NCI-H1417 (cell line): ENCODE results near the gene DNAJC10.

ENCODE experiments used
- DNase-seq, 3 experiments: peaks; one replicate each; lab custom pipeline; 2025; lab: John Stamatoyannopoulos, UW

The DNAJC10 gene

GRCh38 chr2:182792441-182792840 is 76.4 kb downstream of the DNAJC10 start:
- DNase-seq = no peak

- no peak for DNase-seq
Observed at GRCh38 chr2:182798736-182799135, 82.7 kb downstream of the DNAJC10 start.

- DNase-seq = no peak
Observed at GRCh38 chr2:182804128-182804527, 88.1 kb downstream of the DNAJC10 start.

- no peak for DNase-seq
Observed at GRCh38 chr2:182807319-182807718, 91.3 kb downstream of the DNAJC10 start.

GRCh38 chr2:182810087-182810486 is 94.0 kb downstream of the DNAJC10 start:
- no peak for DNase-seq

- no peak for DNase-seq
Observed at GRCh38 chr2:182814380-182814779, 98.3 kb downstream of the DNAJC10 start.

GRCh38 chr2:182814804-182815203 is 98.7 kb downstream of the DNAJC10 start:
- DNase-seq = no peak

GRCh38 chr2:182816866-182817265 is 100.8 kb downstream of the DNAJC10 start:
- DNase-seq = peak in 1 of 3 experiments; percentile 7

GRCh38 chr2:182817558-182817957 is 101.5 kb downstream of the DNAJC10 start:
- DNase-seq = no peak

- DNase-seq = no peak
Observed at GRCh38 chr2:182818501-182818900, 102.4 kb downstream of the DNAJC10 start.

GRCh38 chr2:182818925-182819324 is 102.9 kb downstream of the DNAJC10 start:
- peak; percentile 56 to 89 (median 70) for DNase-seq

GRCh38 chr2:182819412-182819811 is 103.4 kb downstream of the DNAJC10 start:
- DNase-seq = no peak

GRCh38 chr2:182821182-182821581 is 105.1 kb downstream of the DNAJC10 start:
- no peak for DNase-seq

GRCh38 chr2:182822733-182823132 is 106.7 kb downstream of the DNAJC10 start:
- no peak for DNase-seq

GRCh38 chr2:182824056-182824766 is 108.2 kb downstream of the DNAJC10 start:
- DNase-seq = peak; percentile 50 to 77 (median 62)

GRCh38 chr2:182824767-182825158 is 108.7 kb downstream of the DNAJC10 start:
- DNase-seq = peak; percentile 50 to 74 (median 62)

GRCh38 chr2:182826064-182826463 is 110.0 kb downstream of the DNAJC10 start:
- DNase-seq = peak in 2 of 3 experiments; percentile 24 to 33

GRCh38 chr2:182826496-182826895 is 110.4 kb downstream of the DNAJC10 start:
- no peak for DNase-seq

- DNase-seq = no peak
Observed at GRCh38 chr2:182827182-182827879, 111.3 kb downstream of the DNAJC10 start.

GRCh38 chr2:182831101-182831500 is 115.0 kb downstream of the DNAJC10 start:
- DNase-seq = no peak

- DNase-seq = no peak
Observed at GRCh38 chr2:182831921-182832320, 115.9 kb downstream of the DNAJC10 start.

GRCh38 chr2:182833084-182833854 is 117.2 kb downstream of the DNAJC10 start:
- DNase-seq = no peak

- no peak for DNase-seq
Observed at GRCh38 chr2:182834293-182834692, 118.2 kb downstream of the DNAJC10 start.
